ENCODE measurements around the gene EIF1. TPM values are rescaled to one million over a fixed set of nuclear protein-coding genes. Genes with fewer than 3 reads are reported as not detected.
A peak's percentile ranks its signal among the peaks of the same experiment; 100 is the strongest.

The EIF1 gene
- total RNA-seq, 4 donors from 2014 or later, result 238 to 471 (median 430) TPM

- H3K4me1 ChIP-seq, result peaks cover 93% of the 10 kb centered on the region
- WGBS, result 43% methylated on average over 1 of the region's 14 CpGs
- DNase-seq (ENCODE audit: low spot score in 2 of 2), result peak in 1 of 2 donors; percentile 85
These were observed 34.6 kb upstream of the EIF1 start for GRCh38 chr17:41653892-41654677.

GRCh38 chr17:41654678-41655607 is 33.7 kb upstream of the EIF1 start:
- H3K27me3 ChIP-seq, result no peaks in the 10 kb centered on the region
- peak overlapping the region; percentile 99 for H3K27ac ChIP-seq
- H3K36me3 ChIP-seq, result no peaks in the 10 kb centered on the region
- peak overlapping the region; percentile 19 for H3K4me3 ChIP-seq
- 36% methylated on average over 3 of the region's 24 CpGs for WGBS
- DNase-seq (ENCODE audit: low spot score in 2 of 2), result no peak
- H3K9me3 ChIP-seq, result no peaks in the 10 kb centered on the region
- TF ChIP-seq POLR2A (IDR thresholded peaks at IDR 0.05), result no peak
- no peak for TF ChIP-seq EP300 (IDR thresholded peaks at IDR 0.05)
- no peak for TF ChIP-seq CTCF (IDR thresholded peaks at IDR 0.05)
- TF ChIP-seq POLR2AphosphoS5 (IDR thresholded peaks at IDR 0.05), result no peak
- peaks cover 93% of the 10 kb centered on the region for H3K4me1 ChIP-seq

More at GRCh38 chr17:41653892-41654677, 34.6 kb upstream of the EIF1 start:
- TF ChIP-seq POLR2AphosphoS5 (IDR thresholded peaks at IDR 0.05) (peak in 2 of 3 donors; percentile 75 to 83), POLR2A (IDR thresholded peaks at IDR 0.05) (no peak), CTCF (IDR thresholded peaks at IDR 0.05) (no peak)
- no peaks in the 10 kb centered on the region for H3K36me3 ChIP-seq
- H3K27me3 ChIP-seq, result no peaks in the 10 kb centered on the region
- peak overlapping the region; percentile 19 for H3K4me3 ChIP-seq
- H3K27ac ChIP-seq, result peak overlapping the region; percentile 99
- H3K9me3 ChIP-seq, result no peaks in the 10 kb centered on the region

GRCh38 chr17:41655611-41656111 is 33.0 kb upstream of the EIF1 start:
- 27% methylated on average over 6 of the region's 18 CpGs for WGBS
- Histone ChIP-seq H3K9me3 (no peaks in the 10 kb centered on the region), H3K4me1 (peaks cover 93% of the 10 kb centered on the region), H3K27me3 (no peaks in the 10 kb centered on the region), H3K36me3 (no peaks in the 10 kb centered on the region), H3K27ac (peak overlapping the region; percentile 99), H3K4me3 (no peak overlapping the region)
- no peak for TF ChIP-seq EP300 (IDR thresholded peaks at IDR 0.05)
- no peak for TF ChIP-seq CTCF (IDR thresholded peaks at IDR 0.05)
- TF ChIP-seq POLR2A (IDR thresholded peaks at IDR 0.05), result no peak
- TF ChIP-seq POLR2AphosphoS5 (IDR thresholded peaks at IDR 0.05), result peak; percentile 24 to 97 (median 96)
- peak; percentile 92 to 93 for DNase-seq (ENCODE audit: low spot score in 2 of 2)

- WGBS, result 55% methylated on average over 14 of the region's 16 CpGs
- H3K27ac ChIP-seq, result peak overlapping the region; percentile 99
- no peak overlapping the region for H3K4me3 ChIP-seq
These were observed 32.2 kb upstream of the EIF1 start for GRCh38 chr17:41656249-41657023.

More at GRCh38 chr17:41656249-41657023, 32.2 kb upstream of the EIF1 start:
- H3K36me3 ChIP-seq, result no peaks in the 10 kb centered on the region
- peaks cover 86% of the 10 kb centered on the region for H3K4me1 ChIP-seq
- peak in 1 of 2 donors; percentile 64 for DNase-seq (ENCODE audit: low spot score in 2 of 2)
- TF ChIP-seq EP300 (IDR thresholded peaks at IDR 0.05) (no peak), POLR2AphosphoS5 (IDR thresholded peaks at IDR 0.05) (no peak), POLR2A (IDR thresholded peaks at IDR 0.05) (no peak), CTCF (IDR thresholded peaks at IDR 0.05) (no peak)
- H3K9me3 ChIP-seq, result no peaks in the 10 kb centered on the region
- H3K27me3 ChIP-seq, result no peaks in the 10 kb centered on the region
